Activated CD4-positive, CD25-positive, alpha-beta regulatory T cell treated with anti-CD3 and anti-CD28 coated beads, Interleukin-2, amount 50 U/mL, for 72 hours (primary cell): ENCODE results near the gene RAPGEF4.

Source experiments
- DNase-seq: peaks from one replicate; pipeline ENCODE4 v3.0.0; 2021

The RAPGEF4 gene

DNA sequence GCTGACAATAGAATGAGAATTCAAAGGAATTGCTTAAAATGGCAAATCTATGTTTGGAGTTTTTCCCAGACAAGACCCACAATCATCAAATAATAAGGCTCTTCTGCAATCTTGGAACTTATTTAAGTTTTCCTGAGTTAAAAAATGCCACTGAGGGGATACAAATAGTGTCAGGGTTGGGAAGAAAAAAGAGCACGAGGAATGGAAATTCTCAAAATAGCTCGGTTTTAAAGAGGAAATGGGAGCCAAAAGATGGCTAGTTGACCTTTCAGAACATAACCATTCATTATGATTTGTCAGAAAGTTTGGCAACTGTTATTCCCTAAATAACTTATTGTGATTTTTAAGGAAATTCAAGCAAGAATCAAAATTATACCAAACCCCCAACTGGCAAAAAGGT, 127.7 kb downstream of the RAPGEF4 start:
- no peak for DNase-seq

DNA sequence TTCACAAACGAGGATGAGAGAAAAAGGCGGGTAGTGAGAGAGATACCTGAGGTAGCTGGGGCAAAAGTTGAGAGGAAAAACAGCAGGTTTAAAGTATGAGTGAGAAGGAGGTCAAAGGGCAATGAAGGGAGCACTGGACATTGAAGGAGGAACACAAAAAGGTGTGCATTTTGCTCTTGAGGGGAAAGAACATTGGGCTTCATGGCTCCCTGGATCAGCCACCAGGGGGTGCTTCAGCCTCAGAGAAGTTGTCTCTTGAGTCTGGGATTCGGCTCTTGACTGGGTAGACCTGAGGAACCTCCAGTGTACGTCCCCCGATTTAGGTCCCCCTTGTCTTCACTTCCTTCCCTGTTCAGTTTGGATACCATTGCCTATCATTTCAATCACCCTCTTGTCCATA, 128.5 kb downstream of the RAPGEF4 start:
- peak; percentile 43 for DNase-seq

DNA sequence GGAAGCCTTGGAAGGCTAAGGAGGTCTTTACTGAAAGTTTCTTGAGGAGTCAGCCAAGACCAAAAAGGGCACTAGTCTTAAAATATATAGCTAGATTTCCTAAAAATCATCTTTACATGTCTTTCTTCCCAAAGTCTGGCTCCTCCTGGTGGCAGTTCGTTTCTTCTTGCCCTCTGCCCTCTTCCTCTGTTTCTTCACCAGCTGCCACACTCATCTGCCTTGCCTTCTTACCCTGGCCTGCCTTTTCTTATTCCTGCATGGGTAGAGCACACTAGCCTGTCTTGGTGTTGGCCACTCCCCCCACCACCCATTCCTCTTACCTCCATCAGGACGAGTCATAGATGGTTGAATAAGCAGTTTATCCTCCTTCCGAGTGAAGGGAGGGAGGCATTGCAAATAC, 129.8 kb downstream of the RAPGEF4 start:
- DNase-seq = no peak

DNA sequence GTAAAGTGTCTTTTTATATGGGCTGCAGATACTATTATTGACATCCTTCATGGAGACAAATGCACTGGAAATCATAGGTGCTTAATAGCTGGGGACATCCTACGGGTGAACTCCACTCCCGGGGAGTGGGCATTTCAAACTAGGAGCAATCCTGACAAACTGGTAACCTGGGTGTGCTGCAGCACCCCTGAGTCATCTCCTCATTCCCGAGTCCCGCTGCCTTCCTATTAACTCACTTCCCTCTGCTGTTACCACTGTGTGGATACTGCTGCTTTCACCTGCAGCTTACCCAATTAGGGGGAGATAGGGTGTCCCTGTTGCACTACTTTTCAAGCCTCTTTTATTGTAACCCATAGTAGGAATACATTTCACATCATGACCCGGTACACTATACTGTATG, 134.2 kb downstream of the RAPGEF4 start:
- no peak for DNase-seq

DNA sequence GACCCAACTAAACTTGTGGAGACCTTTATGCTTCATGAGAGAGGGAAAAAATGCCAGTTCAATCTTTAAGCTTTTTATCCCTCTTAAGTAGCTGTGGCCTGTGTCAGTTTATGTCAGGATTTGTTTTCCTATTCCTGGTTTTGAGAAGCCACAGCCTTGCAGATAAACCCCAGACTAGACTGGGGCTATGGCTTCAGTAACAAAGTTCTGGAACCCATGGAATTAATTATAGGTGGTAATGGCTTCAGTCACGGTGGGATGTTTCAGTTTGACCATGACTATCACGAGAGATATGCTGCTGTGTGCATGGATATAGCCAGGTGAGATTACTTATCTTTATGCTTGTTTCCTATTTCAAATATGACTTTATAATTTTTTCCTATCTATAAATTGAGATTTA, 134.8 kb downstream of the RAPGEF4 start:
- no peak for DNase-seq

DNA sequence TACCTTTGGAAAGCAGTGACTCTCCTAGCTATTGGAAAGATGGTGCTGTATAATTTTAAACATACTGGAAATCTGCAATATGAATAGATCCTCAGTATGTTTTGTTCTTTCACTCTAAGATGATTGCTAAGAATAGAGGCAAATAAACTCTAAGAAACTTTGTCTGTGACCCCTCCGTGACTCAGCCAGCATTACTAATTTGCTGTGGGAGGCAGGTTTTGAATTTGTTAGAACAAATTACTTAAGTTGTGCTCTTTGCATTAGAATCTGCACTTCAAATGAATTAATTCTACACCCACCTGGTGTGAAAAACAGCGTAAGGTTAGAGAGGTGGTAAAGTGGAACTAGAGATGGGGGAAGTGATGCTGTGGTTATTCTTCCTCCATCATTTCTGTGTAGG, 142.2 kb downstream of the RAPGEF4 start:
- DNase-seq = no peak

DNA sequence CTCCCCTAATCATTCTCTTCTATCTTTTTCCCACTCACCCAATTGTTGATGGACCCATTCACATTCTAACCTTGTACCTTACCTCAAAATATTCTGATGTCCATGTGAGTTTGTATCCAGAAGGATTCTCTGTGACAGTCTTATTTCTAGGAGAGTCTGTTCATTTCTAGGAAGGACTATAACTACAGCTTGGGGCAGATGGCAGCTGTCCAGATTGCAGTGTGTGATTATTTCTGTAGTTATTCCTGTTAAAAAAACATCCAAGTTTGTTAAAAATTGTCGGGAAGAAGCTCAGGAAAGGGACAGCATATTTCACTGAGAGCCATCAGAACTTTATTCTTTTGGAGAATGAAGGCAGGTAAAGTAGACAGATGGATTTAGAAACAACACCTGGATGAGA, 142.6 kb downstream of the RAPGEF4 start:
- DNase-seq = no peak

DNA sequence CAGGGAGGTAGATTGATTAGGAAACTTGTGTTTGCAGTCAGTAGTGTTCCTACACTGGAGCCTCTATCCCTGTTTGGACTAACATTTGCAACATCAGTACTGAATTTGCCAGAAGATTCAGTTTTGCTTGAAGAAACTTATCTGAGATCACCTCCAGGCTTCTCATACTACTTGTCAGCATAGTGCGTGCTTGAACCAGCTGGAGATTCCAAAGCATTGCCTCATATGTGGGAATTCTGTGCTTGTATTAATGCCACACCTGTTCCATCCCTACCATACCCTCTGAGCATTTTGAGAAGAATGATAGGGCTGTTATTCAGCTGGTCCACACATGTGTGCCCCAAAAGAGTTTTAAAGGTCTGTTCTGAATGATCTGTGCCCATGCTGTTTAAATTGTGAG, 148.7 kb downstream of the RAPGEF4 start:
- no peak for DNase-seq

DNA sequence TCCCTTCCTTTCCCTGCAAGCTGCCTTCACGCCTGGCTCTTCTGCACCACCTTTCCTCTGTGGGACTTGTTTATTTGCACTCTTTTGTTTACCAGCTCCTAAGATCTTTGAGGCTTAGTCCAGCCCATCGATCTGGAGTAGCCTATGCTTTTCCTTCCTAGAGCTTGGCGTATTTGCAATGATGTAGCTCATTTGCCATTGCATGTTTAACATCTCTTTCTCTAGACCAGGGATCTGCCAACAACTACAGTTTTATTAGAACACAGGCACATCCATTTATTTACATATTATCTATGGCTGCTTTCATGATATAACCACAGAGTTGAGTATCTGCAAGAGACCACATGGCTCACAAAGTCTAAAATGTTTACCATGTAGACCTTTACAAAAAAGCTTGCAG, 150.4 kb downstream of the RAPGEF4 start:
- DNase-seq = no peak

DNA sequence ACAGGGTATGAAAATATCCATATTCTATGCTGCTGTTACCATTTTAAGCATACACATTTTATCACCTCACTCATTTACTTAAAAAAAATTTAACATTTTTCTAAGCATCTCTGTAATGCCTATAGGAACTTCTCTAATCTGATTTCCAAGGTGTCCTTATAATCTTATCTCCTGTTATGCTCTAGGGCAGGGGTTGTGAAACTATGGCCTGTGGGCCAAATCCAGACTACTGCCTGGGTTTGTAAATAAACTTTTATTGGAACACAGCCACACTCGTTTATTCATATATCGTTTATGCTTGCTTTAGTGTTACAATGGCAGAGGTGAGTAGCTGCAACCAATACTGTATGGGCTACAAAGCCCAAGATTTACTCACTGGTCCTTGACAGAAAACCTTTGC, 151.6 kb downstream of the RAPGEF4 start:
- no peak for DNase-seq

DNA sequence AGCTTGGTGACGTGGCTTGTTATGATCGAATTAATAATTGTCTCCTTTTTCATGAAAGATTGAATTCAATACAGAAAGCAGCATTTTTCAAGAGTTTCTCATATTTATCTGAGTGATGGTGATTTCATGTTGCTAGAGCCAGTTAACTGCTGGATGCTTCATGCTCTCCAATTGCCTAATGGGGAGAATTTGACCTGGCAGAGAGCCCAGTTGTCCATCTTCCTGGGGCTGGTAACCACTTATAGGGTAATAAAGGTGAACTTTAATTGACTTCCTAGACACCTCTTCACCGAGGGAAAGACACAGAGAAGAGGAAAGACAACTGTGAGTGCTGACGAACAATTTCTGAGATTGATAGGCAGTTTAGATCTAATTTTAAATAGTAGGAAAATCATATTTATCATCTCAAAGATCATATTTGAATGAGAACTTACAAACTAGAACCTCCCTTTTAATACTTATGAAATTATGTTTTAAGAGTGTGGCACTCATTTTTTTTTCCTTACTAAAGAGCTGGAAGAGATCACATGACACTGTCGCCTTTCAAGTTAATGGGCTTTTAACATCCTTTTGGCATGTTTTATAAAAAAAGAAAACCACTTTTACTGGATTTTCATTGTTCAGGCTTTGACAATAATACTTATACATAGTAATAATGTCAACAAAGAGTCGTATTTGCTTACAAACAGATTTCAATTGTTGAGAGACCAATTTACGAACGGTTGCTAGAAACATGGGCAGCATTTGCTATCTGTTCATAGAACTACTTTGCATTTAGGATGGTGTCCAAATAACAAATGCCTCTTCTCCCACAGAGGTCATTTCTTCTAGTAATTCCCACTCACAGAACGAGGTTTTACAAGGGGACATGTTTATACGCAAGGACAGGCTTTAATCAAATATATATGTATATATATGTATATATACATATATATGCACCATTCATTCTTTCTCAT, 153.3 kb downstream of the RAPGEF4 start:
- DNase-seq = no peak

DNA sequence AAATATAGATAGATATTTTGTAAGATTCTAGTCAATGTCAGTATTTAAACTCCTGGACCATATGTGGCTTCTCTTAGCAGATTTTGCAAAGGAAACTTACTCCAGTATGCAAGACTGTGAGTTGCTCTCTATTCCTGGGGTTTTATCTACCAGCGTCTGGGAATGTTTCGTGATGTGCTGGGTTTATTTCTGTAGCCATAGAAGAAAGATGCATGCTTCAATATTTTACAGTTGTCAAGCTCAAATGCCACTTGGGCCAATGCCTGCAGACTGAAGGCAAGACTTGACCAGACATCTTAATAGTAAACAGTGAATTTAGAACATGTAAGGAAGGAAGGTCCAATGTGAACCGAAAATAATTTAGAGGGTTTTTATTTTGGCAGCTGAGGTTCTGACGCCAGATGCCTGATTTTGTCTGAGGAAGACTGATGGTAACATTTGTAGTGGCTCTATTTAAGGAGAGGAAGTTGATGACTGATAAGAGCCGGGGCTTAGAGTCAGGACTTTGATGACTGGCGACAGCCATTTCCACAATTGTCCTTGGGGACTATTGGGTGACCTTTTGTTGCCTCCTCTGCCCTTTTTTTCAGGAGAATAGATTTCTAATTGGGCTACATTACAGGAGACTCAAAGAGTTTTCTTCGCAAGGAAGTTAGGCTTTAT, 154.3 kb downstream of the RAPGEF4 start:
- no peak for DNase-seq

DNA sequence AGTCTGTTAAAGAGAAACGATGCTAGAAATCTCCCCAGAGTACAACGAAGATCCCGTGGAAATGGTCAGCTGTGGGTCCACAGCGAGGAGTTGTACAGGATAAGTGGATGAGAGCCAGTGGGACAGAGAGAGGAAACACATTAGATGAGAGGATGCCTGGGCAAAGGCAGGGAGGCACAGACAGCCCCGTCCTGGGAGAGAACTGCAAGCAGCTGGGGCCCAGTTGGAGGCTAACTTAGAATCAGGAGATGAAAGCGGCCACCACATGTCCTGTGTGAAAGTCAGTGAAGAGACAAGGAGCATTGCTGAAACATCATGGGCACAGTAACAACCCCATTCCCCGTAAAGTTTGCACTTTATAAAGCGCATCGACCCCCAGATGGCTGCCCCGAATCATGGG, 157.5 kb downstream of the RAPGEF4 start:
- DNase-seq = no peak

DNA sequence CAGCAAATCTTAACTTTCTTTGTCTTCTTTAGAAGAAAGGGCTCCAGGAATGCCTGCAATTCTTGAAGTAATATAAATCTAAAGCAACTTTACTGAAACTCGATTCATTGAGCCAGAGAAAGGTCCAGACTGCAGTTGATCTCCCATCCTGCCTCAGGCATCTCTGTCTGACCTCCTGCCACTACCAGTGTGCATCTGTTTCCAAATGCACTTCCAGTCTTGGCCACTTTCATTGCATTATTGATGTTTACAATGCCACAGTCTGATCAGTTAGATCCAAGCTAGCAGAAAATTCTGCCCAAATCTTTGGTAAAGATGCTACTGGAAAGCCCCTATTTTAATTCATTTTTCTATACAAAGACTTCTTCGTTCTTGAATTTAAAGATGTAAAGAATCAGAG, 158.0 kb downstream of the RAPGEF4 start:
- DNase-seq = no peak

DNA sequence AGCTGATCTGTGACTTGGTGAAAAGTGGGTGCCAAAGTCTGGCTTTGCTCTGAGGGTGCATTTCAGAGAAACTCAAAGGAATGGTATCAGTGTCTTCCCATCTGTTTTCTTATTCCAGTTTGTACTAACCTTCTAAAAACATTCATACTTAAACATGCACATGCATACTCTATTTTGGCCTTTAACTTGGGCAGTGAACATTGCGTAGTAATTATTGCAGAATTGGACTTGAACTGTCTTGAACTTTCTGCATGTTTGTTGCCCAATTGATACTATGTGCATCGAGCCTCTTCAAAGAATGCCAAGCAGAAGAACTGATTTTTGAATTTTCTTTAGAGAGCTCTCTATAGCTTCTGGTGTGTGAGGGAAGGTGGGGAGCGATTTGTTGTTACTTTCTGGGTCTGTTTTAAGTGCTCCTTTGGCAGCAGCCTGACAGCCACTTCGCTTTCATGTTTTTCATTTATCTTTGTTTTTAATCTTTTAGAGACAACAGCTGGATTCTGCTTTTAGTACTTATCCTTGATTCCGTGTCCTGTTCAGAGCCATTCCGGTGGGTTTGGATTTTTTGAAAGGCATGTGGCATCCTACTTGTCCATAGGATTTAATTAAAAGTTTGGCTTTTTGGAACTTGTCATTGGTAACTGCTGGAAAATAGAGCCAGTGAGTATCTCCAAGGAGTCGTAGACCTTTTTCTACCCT, 159.2 kb downstream of the RAPGEF4 start:
- no peak for DNase-seq

DNA sequence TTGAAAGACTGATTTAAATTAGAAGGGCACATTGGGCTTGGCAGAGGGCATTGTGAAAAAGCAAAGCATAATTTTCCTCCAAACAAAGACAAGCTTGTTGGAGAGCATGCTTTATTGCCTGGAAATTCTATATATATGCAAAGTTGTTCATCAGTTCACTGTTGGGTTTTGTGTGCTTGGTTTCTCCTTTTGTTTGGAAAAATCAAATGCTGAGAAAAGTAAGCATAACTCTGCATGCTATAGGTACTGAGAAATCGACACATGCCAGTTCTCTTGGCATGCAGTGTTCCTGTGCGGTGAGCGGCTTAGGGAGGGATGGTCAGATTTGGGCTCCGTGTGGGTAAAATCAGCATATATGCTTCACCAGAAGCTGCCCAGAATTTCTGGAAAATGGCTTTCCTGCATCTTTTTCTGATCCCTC, 161.0 kb downstream of the RAPGEF4 start:
- DNase-seq = no peak

DNA sequence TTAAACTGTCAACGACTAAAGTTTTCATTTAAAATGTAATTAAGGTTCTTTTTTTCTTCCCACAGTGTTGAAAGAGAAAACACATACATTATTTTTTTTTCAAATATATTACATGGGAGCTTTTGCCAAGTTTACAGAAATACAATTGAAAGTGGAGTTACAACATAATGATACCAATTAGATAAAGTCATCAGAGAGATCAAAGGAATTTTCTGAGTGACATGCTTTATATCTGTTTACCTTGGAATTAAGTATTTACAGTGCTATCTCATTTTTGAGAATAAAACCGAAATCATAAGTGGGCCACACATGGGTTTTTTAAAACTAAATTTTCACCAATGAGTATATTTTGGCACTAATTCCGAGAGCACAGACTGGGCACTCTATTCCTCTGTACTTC, 165.2 kb downstream of the RAPGEF4 start:
- no peak for DNase-seq

DNA sequence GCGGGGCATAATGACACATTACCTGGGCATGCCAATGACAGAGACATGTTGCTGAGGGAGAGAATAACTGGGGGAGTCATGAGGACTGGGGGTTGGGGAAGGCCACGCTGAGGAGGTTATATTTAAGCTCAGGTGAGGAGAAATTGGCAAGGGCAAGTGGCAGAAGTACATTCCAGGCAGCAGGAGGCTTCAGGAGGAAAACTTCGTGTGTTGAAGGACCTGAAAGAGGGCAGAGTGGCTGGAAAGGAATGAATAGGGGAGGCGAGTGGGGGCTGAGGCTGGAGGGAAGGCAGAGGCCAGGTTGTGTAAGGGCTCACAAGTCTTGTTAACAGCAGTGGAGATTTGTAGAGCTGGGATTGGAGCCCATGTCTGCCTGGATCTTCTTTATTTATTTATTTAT, 166.3 kb downstream of the RAPGEF4 start:
- DNase-seq = no peak

DNA sequence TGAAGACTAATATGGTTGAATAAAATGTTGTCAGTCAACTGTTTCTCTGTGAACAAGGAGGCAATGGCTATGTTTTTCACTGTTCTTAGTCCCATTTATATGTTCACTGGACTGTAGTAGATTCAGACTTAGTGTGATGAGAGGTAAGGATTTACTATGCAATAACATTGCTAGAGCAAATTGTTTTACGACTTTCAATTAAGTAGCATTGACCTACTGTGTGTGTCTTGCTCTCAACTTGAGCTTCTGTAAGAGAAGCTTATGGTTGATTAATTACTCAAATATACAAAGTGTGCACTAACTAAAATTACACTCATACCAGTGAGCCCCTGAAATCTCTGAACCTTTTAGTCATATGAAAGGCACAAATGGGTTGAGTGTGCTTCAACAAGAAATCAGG, 168.6 kb downstream of the RAPGEF4 start:
- no peak for DNase-seq

DNA sequence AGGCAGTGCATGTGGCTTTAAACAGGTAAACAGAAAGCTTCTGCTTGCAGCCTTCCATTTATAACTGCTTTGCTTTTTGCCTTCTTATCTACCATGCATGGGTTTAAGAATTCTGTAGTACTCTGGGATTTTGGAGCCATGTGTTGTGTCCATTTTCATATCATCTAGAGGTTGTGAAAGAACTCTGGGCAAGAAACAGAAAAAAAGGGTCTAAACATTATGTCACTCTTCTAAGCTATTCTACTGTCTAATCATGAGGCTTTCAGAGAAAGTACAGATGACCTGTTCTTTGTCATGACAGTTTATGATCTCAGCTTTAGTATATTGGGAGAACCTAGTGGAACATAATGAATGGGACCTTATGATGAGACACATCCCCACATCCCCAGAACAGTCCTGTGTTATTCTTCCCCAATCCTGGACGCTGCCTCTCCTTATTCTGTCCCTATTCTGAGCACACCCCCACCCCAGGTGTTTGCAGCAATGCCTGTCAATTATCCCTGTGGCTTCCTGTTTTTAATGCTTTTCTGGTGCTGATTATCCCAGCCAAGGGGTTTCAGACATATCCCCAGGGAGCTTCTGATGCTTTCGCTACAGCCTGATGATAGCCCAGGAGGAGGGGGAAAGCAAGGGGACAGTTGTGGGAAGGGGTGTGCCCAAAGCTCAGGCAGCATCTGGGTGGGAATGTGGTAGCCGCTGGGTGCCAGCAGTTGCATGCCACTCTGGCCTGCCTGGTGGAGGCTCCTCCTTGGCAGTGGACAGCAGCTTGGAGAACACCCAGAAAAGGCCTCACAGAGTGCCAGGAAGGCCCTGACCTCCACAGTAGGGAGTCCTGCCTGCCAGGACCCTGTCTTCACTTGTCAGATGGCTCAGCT, 170.5 kb downstream of the RAPGEF4 start:
- no peak for DNase-seq

DNA sequence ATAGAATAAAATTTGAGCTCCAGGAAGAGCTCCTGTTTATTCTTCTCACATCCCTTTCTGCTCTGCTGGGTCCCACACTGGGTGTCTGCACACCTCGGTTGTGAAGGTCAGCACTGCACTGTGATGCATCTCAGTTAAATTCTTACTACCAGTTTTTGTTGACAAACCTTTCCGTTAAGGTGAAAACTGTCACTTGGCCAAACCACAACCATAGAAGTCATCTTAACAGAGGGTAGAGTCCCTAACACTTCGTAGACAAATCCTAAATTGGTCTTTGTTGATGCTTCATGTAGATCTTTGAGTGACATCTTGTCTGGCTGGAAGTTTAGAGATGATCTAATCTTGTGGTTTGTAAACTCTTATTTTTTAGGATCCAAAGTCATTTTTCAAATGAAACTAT, 172.6 kb downstream of the RAPGEF4 start:
- no peak for DNase-seq

DNA sequence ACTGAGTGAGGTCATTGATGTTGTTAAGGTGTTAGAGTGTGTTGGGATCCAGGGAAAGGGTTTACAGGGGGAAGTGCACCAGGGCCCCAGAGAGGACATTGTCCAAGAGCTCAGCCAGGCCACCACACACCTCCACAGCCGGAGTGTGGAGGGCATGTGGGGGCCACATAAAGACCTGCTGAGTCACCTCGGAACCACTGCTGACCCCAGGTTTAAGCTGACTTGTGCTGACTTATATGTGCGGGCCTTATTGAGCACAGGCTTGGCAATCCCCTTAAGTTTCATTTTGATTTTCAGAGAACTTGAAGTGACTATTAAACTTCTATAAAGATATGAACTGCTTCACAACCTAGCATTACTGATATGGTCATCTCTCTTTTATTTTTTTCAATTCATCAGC, 173.8 kb downstream of the RAPGEF4 start:
- DNase-seq = no peak

DNA sequence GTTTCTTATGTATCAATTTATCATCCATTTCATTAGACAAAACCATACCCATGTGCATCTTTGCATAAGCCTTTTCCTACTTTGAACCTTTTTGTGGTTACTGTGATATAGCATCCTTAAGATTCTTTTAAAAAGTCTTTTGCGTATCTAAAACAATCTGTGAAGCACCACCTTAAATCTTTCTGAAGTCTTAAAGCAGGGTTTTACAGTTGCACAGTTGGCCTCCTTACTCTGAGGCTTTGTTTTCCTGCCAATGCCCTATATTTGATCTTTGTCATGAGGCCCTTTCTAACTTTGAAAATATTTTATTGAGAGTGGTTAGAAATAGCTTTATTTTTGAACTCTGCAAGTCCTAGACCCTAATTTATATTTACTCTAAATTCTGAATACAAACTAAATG, 176.6 kb downstream of the RAPGEF4 start:
- no peak for DNase-seq
